ENCODE measurements around the gene STARD5.
"Not testable (repeated sequence)": the region's sequence is repeated elsewhere in the genome, so short reads cannot be mapped to it uniquely, and the experiment has no call there.

The STARD5 gene, protein sequence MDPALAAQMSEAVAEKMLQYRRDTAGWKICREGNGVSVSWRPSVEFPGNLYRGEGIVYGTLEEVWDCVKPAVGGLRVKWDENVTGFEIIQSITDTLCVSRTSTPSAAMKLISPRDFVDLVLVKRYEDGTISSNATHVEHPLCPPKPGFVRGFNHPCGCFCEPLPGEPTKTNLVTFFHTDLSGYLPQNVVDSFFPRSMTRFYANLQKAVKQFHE

DNA sequence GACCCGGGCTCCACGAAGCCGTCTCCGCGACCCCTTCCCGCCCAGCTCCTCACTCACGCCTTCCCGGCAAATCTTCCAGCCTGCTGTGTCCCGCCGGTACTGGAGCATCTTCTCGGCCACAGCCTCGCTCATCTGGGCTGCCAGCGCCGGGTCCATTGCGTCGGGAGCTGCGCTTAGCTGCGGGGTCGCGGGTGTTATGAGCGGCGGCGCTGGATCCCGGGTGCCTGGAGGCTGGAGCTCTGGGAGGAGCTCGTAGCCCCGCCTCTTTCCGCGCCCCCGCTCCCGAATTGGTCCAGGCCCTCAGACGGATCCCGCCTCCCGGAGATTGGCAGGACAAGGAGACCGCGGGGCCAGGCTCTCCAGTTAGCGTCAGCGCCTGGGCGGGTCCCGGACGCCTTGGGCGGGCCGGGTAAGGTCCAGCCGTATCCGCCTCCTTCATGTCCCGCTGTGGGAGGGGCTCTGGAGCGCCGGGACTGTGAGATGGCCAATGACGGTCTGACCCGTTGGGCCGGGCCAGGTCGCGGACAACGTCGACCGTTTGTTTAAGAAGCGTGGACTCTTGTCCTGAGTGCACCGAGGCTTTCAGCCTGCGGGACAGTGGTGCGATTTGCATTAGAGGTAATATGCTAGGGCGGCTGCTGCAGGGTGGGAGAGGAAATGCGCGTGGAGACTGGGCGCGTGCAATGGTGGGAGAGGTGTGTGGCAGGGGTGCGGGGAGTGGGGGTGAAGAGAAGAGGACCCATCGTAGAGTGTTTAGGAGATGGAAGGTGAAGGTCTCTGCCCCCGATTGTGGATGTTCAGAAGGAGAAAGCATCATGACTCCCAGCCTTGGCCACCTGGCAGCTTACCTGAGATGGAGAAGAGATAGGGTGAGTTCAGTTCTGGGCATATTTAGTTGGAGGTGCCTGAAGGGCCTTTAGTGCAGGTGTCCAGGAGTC is at the start of gene STARD5:
Gene STARD5, minus strand, starts transcription at position 198 of the 938 bp plus-strand sequence. Its CDS starts 42 bp downstream, at position 156.
- peak; percentile 93 for DNase-seq

DNA sequence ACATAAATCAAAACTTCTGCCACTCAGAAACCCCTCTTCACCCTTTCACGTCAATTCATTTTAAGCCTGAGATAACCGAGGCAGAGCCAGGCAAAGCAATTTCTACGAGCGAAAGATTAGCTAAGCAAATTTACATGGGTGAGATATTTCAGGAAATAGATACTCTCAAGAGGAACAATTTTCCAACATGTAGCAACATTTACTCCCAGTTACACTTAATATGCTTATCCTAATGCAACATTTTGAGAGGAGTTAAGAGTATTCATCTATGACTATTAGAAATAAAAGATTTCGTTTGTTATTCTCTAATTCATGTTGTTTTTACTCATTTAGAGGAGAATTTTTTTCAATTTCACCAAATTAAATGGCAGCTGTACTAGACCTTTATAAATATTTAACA is 49.2 kb upstream of the STARD5 start:
- DNase-seq = no peak

DNA sequence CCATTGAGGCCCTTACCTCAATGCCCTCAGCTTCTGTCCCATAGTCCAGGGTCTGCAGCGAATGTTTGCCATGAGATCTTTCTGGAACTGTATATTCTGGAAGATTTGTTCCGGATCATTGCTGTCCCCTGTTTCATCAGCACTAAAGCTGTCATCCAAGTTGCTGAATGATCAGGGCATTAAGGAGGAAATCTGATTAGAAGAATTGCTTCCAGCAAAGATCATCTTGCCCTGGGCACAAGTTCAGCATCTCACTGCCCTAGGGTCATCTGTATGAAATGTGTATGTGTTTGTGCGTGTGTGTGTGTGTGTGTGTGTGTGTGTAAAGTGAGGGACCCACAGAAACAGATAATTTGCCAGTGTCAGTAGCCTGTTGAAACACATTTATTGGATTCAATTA is 48.6 kb upstream of the STARD5 start:
- DNase-seq = no peak

DNA sequence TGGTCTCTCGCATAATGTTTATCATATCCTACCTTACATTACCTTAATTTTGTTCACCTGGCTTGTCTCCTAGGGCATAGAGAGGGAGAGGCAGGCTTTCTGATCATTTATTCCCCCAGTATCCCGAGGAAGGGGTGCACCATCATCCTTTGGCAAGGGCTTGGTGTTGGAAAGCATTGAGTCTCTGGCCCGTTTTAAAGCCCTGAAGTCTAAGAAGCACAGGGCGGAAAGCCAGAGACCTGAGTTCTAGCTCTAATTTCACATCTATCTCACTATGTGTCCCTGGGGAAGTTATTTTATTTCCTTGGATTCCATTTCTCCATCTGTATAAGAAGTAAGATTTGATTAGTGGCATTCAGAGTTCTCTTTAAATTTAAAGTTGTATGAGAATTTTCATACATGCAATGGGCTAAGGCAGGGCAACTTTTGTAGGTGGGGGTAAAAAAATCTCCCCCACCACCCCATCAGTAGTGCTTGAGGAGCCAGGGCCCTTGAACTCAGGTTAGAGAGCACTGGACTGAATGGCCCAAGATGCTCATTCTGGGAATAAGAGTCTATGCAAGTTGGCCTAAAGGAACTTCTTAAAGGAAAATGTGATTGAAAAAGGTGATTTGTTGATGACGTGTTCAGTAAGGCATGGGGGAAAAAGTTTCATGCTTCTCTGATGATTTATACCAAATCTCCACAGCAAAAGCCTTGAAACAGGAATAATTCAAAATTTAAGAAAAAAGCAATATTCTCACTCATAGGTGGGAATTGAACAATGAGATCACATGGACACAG is 40.0 kb upstream of the STARD5 start:
- no peak for DNase-seq

DNA sequence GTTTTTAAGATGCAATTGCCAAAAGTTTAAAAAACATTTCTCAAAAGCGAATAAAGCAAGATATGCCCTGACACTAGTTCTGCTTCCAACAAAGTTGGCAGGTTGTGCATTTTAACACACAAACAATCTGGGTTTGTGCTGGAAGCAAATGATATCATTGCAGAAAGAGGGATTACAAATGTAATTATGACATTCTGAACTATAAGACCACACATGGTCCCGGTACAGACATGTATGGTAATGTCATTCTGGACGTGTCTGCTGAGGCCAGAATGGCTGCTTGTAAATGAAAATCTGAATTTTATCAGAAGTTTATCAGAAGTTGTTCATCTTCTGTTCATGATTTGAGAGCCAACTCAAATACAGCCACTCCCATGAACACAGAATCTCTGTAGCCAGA is 39.3 kb upstream of the STARD5 start:
- no peak for DNase-seq

DNA sequence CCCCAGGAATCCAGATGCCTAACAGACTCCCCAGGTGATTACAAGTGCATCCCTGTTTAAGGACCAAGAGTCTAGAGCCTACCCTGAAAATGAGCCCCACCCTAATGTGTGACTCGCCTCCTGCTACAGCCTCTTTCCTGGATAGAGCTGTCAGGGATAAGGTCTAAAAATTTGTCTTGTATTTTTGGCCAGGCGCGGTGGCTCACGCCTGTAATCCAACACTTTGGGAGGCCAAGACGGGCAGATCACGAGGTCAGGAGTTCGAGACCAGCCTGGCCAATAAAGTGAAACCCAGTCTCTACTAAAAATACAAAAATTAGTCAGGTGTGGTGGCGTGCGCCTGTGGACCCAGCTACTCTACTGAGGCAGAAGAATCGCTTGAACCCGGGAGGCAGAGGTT is 38.8 kb upstream of the STARD5 start:
- no peak for DNase-seq

DNA sequence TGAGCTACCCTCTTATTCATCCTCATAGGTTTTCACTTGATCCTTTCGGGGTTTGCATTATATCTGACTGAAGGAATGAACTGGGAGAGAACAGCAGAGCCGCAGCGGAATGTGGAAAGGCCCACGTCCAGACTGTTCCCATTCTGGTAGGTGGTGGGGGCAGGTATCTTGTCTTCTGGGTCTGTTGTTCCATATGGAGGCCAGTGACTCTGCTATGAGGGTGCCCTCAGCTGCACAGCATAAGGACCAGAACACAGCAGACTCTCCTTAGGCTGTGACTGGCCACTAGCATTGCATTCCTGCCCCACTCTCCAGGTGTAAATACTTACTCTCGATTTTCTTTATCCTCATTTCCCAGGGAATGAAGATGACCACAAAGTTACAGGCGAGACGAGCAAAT is 38.0 kb upstream of the STARD5 start:
- DNase-seq = no peak

DNA sequence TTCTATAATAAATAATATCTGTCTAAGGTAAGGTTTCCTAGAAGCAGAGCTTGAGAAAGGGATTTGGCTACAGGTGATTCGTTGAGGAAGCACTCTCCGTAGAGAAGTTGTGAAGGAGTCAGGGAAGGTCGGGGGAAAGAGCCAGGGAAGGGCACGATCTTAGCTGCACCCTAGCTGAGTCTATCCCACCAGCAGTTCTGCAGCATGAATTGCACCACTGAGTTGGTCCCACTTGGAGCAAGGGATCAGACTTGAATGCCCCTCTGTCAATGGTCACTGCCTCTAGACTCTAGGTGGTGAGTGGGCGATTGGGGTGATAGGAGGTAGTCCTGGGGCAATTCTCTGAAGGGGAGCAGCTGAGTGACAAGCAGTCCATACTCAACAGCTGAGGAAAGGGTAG is 36.5 kb upstream of the STARD5 start:
- DNase-seq = no peak

DNA sequence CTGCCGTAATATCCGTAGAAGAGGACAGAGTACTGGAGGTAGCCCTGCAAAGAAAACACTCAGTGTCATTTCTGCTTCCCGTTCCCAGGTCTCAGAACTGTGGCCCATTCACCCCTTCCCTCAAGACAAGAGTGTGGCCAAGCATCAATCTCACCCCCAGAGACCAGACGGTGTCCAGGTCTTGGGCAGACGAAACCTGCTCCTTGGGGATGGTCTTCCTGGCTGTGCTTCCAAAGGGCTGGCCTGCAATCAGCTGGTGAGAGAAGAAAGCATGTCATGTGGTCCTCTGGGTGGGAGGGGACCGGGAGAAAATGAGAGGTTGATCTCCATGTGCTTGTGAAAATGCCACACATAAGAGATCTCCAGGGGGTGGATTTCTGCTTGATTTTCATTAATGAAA is 34.3 kb upstream of the STARD5 start:
- no peak for DNase-seq

DNA sequence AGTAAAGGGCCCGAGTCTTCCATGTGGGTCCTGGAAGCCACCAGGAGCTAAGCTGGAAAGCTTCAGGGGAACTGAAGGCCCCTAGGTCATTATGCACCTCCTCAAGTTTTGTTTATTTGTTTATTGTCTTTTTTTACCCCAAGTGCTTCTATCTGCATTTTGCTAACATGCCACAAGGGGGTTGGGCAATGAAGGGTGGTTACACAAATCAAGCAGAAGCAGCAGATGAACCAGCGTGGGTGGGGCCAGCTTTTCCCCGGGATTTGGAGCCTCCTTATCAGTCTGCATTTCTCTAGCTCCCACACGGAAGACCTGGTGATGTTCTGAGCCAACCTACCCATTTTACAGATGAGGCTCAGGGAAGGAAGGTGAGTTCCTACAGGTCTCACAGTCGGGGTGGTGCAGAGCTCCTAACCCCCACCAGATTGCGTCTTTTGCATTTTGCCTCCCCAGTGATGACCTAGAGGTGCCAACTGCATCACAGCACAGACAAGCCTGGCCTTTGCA is 33.3 kb upstream of the STARD5 start:
- no peak for DNase-seq

DNA sequence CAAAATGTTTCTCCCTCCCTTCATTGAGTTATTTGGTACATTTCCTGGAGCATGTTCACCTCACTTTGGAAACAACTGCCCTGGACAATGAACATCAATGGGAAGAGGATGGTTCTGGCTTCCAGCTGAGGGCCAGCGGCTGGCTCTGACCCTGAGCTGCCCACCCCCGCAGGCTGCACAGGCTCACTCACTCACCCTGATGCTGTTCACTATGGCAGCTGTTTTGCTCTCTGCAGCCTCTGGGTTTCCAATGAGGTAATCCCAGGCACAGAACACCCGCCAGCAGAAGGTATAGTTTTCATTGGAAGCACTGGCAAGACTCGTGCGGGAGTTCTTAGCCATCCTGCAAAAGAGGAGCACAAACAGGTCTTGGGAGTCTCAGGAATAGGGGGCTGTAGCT is 32.3 kb upstream of the STARD5 start:
- DNase-seq = no peak

DNA sequence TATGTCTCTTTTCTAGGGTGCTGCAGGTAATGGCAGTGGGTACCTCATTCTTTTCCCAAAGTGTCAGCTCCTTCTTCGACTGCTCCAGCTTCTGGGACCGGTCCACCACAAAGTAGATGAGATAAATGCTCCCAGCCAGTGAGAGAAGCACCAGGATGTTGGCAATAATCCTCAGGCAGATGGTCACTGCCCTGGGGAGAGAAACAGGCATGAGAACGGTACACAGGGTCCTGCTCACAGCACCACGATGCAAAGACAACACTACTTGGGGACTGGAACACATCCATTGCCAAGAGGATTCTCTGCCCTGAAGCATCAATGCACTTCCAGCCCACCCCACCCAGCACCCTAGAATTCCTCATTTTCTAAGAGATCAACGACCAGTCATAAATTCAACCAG is 27.7 kb upstream of the STARD5 start:
- DNase-seq = no peak

DNA sequence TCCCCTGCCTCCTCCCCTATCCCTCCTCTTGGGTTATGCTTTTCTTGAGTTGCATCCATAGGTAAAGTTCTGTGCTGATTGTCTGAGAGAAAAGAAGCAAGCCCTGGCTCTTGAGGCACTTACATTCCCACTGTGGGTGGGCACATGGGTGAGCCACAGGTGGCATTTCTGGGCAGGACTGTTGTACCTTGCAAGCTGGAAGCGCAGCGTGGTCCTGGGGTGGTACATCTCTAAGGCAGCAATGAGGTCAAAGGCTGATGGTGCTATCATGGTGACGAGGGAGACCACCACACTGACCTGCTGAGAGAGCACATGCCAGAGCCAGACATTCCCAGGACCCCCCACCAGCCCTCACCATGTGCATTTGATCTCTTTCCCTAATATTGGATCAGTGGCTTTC is 25.3 kb upstream of the STARD5 start:
- no peak for DNase-seq

DNA sequence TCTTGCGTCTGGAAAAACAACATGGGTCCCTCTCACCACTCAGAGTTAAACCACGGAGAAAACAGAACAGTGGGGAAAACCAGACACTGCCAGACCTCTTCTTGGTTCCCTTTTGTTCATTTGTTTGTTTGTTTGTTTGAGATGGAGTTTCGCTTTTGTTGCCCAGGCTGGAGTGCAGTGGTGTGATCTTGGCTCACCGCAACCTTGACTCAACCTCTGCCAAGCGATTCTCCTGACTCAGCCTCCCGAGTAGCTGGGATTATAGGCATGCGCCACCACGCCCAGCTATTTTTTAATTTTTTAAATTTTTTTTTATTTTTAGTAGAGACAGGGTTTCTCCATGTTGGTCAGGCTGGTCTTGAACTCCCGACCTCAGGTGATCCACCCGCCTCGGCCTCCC is 24.8 kb upstream of the STARD5 start:
- not testable (repeated sequence) for DNase-seq

DNA sequence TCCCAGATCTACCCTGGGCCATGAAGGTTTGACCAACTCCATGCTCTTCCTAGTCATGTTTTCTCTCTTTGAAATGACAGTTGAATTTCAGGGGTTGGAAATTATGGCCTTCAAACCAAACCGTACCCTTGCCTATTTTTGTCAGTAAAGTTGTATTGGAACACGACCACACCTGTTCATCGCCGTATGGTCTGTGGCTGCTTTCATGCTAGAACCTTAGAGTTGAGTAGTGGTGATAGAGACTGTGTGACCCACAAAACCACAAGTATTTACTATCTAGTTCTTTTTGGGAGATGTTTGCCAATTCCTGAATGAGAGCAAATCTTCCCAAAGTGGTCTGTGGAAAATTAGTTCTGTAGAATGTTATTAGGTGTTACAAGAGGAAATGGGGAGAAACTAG is 24.0 kb upstream of the STARD5 start:
- no peak for DNase-seq

DNA sequence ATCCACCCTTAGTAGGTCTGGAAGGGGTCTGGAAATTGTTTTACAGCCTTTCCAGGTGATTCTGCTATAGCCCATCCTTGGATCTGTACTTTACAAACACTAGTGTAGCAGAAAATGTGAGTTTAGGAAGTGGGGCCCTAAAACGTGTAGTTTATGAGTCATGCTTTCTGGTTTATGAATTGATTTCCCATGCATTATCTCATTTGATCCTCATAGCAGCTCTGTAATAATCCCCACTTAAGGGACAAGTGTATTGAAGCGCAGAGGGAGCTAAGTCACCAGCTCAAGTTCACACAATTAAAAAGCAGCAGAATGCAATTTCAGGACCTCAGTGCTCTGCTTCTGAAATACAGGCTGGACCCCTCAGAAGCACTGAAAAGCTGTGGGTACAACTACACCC is 22.7 kb upstream of the STARD5 start:
- no peak for DNase-seq

DNA sequence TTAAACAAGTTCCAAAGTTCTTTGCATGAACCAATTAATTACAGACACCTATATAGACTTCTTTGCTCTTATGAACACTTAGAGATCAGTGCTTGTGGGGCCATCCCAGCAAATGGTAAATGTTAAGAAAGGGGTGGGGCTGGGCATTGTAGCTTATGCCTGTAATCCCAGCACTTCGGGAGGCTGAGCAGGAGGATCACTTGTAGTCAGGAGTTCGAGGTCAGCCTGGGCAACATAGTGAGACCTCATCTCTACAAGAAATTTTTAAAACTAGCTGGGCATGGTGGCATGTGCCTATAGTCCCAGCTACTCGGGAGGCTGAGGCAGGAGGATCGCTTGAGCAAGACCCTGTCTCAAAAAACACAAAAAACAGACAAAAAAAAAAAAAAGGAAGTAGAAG is 19.4 kb upstream of the STARD5 start:
- no peak for DNase-seq

DNA sequence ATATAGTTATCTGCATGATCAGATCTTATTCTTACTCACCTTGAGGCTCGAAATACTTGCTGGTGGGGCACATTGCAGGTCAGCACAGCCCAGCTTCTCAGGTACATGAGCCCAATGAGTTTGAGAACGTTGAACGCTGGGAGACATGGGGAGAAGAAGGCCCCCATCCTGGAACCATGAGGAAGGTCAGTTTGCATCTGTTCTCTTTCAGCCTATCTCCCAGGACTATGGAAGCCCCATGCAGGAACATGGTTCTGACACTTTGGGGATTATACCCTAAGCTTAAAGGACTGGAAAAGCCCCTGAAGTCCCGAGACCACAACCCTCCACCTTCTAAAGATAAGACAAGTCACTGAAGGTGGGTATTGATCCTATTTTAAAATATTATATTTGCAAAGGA is 17.4 kb upstream of the STARD5 start:
- no peak for DNase-seq

DNA sequence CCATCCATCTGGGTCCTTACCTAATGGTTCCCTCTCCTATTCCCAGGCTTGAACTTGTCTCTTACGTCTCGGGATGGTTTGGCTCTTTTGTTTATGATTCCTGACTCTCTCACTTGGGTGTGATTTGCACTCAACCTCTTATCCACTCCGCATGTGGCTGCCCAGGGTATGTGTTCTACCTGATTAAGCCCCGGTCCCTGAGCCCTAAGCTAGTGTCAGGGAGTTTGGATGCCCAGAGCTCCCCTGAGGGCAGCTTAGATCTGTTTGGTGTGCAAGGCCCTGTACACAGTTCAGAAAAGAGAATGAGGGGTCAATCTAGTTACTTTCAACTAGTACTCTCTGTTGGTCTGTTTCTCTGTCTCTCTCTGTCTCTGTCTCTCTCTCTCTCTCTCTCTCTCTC is 15.9 kb upstream of the STARD5 start:
- no peak for DNase-seq

DNA sequence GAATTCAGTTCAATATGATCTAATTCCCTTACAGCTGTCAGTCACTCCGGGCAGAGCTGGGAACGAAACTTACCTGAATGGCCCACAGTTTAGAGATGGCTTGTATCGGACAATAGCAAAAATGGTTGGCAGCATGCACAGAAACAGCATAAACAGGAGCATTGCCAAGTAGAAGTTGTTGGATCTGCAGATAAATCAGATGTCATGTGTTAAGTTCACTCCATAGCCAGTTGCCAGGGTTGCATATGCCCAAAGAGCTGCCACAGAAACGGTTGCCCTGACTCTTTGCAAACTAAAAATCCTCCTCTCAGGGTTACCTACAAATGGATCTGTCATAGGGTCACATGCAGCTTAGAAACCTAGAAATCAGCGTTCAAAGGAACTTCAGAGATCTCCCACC is 15.4 kb upstream of the STARD5 start:
- DNase-seq = no peak

DNA sequence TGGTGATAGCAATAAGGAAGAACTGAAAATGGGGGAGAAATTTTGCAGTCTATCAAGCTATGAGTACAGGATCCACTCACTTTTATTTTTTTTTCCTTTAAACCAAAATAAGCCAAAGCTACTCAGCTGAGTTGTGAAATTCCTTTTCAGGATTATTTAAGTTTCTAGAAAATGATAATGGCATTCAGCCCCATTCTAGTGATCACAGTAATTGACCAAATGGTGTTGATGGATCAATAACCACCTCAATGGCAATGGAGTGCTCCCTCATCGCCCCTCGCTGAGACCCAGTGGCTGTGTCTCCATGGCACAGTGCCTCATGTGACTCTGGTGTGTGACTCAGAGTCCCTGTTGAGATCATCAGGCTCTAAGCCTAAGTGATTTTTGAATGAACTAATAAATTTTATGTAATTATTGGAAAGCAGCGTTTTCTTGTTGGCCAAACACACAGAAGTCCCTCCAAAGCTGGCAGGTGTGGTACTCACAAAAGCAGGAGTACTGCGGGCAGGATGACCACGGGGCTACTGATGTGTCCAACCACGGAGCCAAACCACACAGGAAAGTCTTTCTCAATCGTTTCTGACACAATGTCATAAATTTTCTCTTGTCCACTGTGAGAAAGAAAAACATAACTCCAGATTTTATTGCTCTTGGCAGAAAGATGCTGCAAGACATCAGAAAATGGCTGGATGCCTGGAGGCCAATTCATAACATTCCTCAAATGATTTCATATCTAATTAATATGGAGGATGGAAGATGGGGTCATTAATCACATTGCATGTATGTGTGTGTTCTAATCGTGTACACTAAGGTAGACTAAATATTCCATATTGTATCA is 14.4 kb upstream of the STARD5 start:
- peak; percentile 32 for DNase-seq

DNA sequence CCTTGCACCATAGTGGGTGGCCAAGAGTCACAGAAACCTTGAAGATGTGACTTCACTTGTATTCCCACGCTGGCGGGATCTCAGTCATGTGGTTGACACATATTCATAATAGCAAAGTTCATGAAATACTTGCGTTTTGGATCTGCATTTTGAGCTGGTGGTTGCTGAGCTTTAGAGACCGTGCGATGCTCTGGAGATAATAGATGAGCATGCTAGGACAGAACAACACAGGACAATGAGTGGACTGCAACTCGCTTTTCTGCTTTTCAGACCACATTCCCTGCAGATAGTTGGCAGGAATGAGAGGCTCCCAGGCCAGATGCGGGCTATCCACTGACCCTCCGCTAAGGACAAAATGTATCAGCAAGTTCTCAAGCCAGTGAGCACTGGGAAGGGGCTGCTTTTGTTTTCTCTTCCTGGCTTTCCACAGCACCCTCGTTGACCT is 13.8 kb upstream of the STARD5 start:
- DNase-seq = no peak

Data from T1000 (cell line).